ENCODE measurements around the gene ZNF329.

The ZNF329 gene

DNA sequence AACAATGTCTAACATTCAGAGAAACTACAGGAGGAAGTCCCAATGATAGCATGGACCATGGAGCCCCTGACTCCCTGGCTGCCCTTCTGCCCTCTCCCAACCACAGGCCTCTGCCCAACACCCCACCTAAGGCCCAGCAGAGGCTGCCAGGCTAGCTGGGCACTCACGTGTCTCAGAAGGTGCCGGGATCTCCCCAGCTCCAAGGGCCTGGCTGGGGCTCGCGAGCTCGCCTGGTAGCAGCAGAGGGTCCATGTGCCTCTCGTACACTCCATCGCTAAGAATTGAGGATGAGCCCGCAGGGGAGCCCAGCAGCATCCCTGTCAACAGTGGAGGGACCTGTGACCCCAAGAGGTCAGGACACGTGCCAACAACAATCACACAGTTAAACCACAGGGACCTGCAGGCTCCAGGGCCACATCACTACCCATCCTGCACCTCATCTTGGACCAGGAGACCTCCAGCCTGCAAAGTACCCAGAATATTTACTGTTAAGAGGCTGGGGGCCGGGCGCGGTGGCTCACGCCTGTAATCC, 62.0 kb downstream of the ZNF329 start:
- no peaks in the 10 kb centered on the region for H3K27me3 ChIP-seq (ENCODE audit: insufficient read depth, low read depth, severe bottlenecking)
- H3K4me3 ChIP-seq (ENCODE audit: low read depth, low read length): no peak overlapping the region
- H3K9me3 ChIP-seq (ENCODE audit: severe bottlenecking): no peaks in the 10 kb centered on the region
- H3K27ac ChIP-seq: no peak overlapping the region
- TF ChIP-seq, protein P1, sequence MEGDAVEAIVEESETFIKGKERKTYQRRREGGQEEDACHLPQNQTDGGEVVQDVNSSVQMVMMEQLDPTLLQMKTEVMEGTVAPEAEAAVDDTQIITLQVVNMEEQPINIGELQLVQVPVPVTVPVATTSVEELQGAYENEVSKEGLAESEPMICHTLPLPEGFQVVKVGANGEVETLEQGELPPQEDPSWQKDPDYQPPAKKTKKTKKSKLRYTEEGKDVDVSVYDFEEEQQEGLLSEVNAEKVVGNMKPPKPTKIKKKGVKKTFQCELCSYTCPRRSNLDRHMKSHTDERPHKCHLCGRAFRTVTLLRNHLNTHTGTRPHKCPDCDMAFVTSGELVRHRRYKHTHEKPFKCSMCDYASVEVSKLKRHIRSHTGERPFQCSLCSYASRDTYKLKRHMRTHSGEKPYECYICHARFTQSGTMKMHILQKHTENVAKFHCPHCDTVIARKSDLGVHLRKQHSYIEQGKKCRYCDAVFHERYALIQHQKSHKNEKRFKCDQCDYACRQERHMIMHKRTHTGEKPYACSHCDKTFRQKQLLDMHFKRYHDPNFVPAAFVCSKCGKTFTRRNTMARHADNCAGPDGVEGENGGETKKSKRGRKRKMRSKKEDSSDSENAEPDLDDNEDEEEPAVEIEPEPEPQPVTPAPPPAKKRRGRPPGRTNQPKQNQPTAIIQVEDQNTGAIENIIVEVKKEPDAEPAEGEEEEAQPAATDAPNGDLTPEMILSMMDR (IDR thresholded peaks at IDR 0.05; ENCODE audit: low read depth, low read length): no peak
- DNase-seq: no peak
- peaks cover 29% of the 10 kb centered on the region for H3K36me3 ChIP-seq

DNA sequence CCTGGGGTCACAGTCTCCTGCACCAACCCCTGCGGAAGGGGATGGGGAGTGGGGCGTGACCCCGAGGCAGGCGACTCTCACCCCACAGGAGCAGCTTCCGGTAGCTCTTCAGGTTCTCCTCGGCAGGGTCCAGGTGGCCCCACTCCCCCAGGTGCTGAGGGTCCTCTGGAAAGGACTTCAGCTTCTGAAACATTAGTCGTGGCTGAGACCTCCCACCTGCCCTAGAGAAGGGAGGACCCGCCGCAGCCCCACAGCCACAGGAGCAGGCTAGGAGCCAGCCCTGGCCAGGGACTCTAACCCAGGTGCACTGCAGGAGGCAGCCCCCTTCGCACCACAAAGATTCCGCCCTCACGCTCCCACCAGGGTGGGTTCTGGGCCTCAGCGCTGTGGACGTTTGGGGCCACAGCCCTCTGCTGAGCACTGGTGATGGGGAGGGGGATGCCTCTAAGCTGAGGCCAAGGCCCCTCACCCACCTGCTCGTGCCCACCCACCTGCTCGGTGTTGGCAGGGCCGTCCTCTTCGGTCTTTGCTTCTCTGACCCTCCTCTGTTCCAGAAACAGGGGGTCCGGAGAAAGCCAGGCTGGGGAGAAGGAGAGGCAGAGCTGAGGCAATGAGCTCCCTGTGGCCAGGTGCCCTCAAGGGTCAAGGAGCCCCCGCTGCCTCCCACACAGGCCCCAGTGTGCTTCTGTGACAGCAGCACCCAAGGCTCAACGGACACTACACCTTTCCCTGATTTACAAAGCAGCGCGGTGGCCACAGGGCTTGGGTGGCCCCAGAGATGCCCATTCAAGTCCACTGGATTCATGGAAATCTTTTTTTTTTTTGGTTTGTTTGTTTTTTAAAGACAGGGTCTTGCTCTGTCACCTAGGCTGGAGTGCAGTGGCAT, 63.5 kb downstream of the ZNF329 start:
- no peak for DNase-seq
- Histone ChIP-seq H3K36me3 (peaks cover 31% of the 10 kb centered on the region), H3K4me3 (ENCODE audit: low read depth, low read length) (no peak overlapping the region), H3K9me3 (ENCODE audit: severe bottlenecking) (no peaks in the 10 kb centered on the region), H3K27me3 (ENCODE audit: insufficient read depth, low read depth, severe bottlenecking) (no peaks in the 10 kb centered on the region), H3K27ac (no peak overlapping the region)
- TF ChIP-seq, protein P1 (IDR thresholded peaks at IDR 0.05; ENCODE audit: low read depth, low read length): no peak

DNA sequence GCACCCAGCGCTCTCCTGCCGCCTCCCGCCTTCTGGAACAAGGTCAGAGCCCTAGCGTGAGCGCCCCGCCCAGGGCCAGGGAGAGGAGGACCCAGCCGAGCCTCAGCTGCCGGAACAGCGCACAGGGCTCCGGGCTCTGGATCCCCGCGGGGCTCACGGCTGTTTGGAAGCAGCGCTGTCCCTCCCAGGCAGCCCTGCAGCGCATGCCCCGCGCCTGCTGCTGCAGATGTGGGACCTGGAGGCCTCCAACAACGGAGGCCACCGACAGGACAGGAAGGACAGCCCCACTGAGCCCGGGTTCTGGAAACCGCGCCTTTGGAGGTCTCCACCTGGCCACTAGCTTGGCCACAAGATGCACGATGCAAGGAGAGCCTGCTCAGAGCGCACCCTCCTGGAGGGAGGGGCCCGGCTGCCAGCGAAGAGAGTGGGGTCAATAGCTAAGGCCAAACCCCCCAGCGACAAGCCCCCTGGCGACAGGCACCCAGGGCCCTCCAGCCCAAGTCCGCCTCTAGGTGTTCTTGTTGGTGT, 65.2 kb downstream of the ZNF329 start:
- Histone ChIP-seq H3K36me3 (peaks cover 31% of the 10 kb centered on the region), H3K9me3 (ENCODE audit: severe bottlenecking) (no peaks in the 10 kb centered on the region)

DNA sequence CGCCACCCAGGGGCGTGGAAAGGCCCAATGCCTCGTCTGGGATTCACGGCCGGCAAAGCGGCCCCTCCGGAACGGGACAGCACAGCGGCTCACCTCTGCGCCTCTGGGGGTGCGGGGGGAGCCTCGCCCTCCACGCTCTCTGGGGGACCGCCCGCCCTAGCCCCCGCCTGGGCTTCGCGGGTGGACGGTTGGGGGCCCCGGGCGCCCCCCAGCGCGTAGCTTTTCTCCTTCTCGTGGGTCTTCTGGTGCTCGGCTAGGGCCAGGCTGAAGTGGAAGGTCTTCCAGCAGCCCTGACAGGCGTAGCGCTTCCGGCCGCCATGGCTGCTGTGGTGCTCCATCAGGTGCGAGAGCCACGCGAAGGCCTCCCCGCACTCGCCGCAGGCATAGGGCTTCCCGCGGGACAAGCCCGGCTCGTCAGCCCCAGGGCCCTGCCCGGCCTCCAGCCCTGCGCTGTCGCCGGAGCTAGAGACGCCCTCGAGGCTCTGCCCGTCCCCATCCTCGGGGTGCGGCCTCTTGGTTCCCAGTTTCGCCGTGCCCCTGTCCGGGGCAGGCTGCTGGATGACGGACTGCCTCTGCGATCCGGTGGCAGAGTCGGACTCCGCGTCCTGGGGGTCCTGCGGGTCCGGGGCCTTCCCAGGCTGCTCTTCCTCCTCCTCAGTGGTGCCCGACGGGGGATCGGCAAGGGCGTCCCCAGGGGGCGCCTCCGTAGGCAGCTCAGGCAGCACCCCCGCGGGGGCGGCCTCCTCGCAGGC, 65.8 kb downstream of the ZNF329 start:
- H3K9me3 ChIP-seq (ENCODE audit: severe bottlenecking): no peaks in the 10 kb centered on the region
- TF ChIP-seq, protein P1 (IDR thresholded peaks at IDR 0.05; ENCODE audit: low read depth, low read length): no peak
- no peak overlapping the region for H3K27ac ChIP-seq
- no peaks in the 10 kb centered on the region for H3K27me3 ChIP-seq (ENCODE audit: insufficient read depth, low read depth, severe bottlenecking)
- no peak overlapping the region for H3K4me3 ChIP-seq (ENCODE audit: low read depth, low read length)
- DNase-seq: no peak
- H3K36me3 ChIP-seq: peaks cover 31% of the 10 kb centered on the region

More for the DNA sequence above, 65.2 kb downstream of the ZNF329 start:
- Histone ChIP-seq H3K27me3 (ENCODE audit: insufficient read depth, low read depth, severe bottlenecking) (no peaks in the 10 kb centered on the region), H3K27ac (no peak overlapping the region), H3K4me3 (ENCODE audit: low read depth, low read length) (no peak overlapping the region)
- no peak for DNase-seq
- TF ChIP-seq, protein P1 (IDR thresholded peaks at IDR 0.05; ENCODE audit: low read depth, low read length): no peak

DNA sequence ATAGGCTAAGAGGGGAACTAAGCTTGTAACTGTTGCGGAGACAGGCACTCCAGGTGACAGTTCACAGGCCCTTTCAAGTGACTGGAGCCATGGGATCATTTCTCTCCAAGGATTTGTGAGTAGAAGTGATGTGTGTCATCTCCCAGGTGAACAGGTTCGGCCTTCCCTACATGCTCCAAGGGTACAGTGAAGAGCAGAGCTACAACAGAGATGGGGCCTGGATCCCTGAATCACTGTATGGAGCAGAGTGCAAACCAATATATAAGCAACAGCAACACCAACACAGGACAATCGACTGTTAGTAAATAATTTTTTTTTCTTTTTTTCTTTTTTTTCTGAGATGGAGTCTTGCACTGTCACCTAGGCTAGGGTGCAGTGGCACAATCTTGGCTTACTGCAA, 67.6 kb downstream of the ZNF329 start:
- TF ChIP-seq, protein P1 (IDR thresholded peaks at IDR 0.05; ENCODE audit: low read depth, low read length): no peak
- Histone ChIP-seq H3K27me3 (ENCODE audit: insufficient read depth, low read depth, severe bottlenecking) (no peaks in the 10 kb centered on the region), H3K36me3 (peaks cover 29% of the 10 kb centered on the region), H3K4me3 (ENCODE audit: low read depth, low read length) (no peak overlapping the region), H3K9me3 (ENCODE audit: severe bottlenecking) (no peaks in the 10 kb centered on the region), H3K27ac (no peak overlapping the region)
- DNase-seq: no peak
